ENCODE results near the gene ELAC2. TPM values are rescaled to one million over a fixed set of nuclear protein-coding genes. Genes with fewer than 3 reads are reported as not detected.

ELAC2 gene
- total RNA-seq, 1 donor from 2014 or later: 37.1 TPM

DNA sequence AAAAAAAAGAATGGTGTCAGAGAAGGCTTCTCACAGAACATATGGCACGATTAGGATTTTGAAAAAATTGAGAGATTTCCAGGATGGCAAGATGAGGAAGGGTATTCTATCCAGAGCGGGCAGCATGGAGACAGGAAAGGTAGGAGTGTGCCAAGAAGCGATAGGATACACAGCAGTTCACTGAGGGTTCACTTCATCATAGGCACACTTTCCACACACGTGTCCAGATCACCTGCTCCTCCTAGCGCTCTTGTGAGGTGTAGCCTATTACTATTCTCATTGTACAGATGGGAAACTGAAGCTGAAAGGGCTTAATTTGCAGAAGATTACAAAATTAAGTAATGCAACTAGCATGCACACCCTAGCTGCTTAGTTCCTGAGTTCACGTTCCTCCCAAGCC lies 6.2 kb upstream of the ELAC2 start:
- FAIRE-seq (no peak), DNase-seq (ENCODE audit: low spot score in 2 of 2) (no peak)

DNA sequence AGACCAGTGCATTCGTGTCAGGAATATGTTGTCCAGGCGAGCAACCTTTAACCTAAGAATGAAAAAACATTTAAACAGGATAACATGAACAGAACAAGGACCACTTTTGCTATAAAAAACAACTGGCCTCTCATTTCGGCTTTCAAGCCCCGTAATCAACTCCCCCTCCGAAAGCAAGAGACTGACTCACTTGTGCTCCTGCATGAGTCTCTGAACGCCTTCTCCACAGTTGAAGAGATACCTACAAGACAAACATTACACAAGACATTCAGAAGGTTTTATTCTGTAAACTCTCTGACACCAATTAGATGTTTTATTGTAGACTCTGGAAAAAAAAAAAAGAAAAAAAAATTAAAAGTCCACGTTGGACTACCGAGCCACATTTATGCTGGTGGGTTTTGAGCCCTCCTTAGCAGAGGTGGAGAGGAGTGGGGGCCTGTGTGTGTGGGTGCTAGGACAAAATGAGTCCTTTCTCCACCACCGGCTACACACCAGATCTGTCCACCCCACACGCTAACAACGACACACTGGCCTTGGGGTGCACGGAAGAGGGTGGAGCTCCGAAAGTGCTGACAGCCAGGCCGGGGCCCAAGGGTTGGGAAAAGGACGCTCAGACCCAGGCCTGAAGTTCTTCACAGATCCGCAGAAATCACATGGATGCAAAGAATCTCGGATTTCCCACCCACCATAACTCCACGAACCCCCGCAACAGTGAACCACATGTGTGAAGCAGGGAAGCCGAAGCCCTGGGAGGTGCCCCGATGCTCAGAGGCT lies 759 bp downstream of the ELAC2 start:
- DNase-seq (ENCODE audit: low spot score in 2 of 2) (no peak), FAIRE-seq (no peak)

DNA sequence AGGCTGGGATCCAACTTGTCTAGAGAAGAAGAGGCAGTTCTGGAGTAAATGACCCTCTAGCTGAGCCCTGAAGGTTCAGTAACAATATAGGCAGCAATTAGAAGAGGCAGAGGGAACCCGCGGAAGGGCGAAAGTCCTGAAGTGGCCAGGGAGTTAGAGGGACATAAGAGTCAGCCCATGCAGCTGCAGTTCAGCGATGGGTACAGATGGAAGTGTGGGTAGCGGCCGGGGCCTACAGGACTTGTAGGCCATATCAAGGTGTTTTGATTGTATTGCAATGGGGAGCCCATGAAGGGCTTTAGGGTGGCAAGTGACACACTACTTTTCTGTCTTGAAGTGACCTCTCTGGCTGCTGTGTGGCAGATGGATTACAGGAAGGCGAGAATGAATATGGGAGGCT lies 3.0 kb downstream of the ELAC2 start:
- DNase-seq (ENCODE audit: low spot score in 2 of 2): no peak
- no peak for FAIRE-seq

DNA sequence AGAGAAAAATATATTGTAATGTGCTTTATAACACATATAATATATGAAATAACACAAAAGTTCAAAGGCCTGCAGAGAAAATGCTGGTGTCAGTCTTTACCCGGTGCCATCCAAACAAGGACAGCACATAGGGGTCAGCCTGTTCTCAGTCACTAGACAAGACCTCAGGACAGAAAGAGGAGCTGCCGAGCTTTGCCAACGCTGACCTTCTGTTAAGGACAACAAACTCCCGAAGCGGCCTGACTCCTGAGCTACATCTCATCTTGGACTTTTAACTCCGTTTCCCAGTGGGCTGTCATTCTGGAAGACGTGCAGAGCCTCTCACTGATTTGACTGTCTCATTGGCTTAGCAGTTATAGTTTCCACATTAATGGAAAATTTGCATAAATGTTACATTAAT lies 6.9 kb downstream of the ELAC2 start:
- no peak for FAIRE-seq
- no peak for DNase-seq (ENCODE audit: low spot score in 2 of 2)

DNA sequence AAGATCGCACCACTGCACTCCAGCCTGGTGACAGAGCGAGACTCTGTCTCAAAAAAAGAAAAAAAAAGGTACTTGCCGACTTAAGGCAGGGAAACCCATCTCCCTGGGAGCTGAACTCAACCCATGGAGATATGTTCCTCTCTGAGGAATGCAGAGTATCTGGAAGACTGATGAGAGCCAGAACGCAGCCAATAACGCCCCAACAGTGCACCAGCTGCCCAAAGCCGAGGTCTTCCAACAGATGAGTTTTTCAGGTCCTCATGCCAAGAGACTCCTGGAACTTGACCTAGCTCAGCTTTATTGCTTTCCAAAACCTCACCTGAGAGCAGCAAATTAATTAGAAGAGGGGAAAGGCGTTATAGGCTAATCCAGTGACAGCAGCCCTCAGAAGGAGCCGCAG lies 9.4 kb downstream of the ELAC2 start:
- no peak for DNase-seq (ENCODE audit: low spot score in 2 of 2)
- no peak for FAIRE-seq

DNA sequence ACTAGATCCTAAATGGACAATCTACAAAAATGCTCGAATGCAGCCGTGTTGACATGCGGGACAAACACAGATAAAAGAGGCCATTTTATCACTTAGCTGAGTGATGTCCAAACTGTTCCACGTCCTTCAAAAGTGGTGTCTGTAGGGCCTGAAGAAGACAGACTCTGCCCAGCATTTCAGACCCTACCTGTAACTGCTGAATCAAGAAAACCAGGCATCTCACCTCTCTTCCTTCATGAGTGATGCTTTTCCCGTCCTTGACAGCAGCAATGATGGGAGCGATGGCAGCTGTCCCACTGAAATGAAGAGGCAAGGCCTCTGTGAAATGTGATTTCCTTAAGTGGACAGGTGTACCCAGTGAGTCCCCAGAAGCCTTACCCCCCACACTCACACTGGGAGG lies 12.3 kb downstream of the ELAC2 start:
- no peak for FAIRE-seq
- no peak for DNase-seq (ENCODE audit: low spot score in 2 of 2)

DNA sequence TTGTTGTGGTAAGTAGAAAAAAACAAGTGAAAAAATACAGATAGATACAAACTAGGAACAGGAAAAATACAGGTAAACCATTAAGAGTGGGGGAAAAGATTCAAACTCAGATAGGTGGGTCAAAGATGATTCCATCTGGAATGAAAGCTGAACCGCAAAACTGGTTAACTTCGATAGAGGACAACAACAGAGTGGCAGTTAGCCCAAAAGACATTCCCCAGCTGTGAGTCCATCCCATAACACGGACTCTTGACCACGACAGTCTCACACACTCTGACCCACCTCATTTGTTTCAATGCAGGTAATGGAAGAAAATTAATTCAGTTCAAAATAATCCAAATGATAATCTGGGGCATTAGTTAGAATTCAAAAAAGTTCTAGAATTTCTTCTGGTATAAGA lies 13.5 kb downstream of the ELAC2 start:
- DNase-seq (ENCODE audit: low spot score in 2 of 2) (no peak), FAIRE-seq (no peak)

DNA sequence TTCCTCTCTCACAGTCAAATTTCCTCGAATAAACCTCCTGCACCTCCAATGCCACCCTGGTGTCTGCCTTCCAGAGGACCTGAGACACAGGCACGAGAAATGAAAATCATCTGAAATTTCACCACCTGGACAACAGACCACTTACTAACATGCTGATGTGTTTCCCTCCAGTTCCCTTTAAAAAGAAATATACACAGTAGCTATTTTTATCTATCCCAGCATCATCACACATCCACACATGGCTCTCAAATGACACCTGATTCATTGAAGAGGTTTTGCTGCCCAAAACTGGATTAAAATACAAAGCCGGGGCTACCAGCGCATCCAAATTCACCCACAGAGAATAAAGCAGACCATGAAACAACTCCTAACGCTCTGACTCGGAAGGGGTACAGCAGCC lies 13.9 kb downstream of the ELAC2 start:
- no peak for FAIRE-seq
- no peak for DNase-seq (ENCODE audit: low spot score in 2 of 2)

DNA sequence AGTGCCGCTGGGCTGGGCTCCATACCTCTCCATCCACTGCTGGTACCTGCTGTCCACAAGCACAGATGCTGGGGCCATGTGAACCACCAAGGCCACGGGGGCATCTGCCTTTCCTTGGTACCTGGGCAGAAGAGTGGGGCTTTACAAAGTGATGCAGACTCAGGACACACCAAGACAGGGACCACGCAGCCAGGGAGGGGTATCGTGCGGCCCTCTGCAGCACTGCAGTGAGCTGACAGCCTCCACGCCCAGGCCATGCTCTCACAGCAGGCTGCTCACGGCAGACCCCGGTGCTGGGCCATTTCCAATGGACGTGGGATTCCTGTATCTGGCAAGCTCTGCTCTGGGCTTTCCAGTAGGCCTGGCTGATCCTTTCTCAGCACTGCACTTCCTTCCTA lies 14.4 kb downstream of the ELAC2 start:
- no peak for FAIRE-seq
- no peak for DNase-seq (ENCODE audit: low spot score in 2 of 2)

DNA sequence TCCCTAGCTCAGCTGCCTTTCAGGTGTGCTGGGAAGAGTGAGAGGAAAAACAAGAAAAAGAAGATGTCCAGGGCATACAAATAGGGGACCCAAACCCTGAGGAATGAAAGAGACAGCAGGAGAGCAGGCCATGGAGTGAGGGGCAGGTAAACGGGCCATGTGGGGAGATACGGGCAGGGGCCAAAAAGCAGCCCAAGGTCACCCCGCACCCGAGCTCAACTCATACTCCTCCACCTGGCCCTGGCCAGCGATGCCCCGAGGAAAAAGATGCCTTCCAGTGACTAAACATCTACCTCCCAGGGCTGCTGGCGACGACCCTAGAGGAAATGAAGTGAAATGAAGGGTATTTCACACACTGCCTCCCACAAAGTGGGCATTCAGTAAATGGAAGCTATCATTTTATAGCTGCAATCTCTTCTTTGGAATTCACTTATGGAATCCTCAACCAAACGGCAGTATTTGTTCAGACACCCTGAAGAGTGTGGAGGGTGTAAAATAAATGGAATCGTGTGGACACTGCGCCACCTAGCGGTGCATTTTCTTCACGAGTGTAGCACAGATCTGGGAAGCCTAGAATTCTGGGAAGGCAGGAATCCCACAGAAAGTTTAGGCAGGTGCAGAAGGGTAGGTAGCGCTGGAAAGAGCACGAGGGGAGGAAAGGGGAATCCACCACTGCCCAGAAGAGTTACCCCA lies 14.9 kb downstream of the ELAC2 start:
- FAIRE-seq (no peak), DNase-seq (ENCODE audit: low spot score in 2 of 2) (peak; percentile 49 to 73)

DNA sequence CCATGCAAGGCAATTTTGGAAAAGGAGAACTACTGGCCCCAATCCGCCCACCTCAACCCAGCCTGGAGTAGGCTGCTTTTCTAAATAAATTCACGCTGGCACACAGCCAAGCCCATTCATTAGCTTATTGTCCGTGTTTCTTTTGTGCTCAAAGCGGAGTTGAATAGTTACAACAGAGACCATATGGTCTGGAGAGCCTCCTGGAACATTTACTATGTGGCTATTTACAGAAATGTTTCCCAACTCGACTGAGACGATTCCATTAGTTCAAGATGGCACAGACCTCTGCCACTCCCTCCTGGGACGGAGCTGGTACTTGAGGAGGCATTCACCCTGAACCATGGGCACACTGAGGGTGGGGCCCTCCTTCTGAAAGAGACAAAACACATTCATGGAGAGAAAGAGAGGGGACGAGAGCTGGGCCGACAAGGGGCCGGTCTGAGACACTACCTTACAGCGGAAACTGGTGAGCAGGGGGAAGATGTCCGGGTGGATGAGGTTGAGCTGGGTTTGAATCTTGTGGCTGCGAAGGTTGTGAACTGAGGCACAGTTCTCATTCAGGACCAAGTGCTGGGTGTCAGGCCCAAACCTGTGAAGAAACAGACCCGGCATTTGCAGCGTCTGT lies 15.7 kb downstream of the ELAC2 start:
- no peak for DNase-seq (ENCODE audit: low spot score in 2 of 2)
- no peak for FAIRE-seq

DNA sequence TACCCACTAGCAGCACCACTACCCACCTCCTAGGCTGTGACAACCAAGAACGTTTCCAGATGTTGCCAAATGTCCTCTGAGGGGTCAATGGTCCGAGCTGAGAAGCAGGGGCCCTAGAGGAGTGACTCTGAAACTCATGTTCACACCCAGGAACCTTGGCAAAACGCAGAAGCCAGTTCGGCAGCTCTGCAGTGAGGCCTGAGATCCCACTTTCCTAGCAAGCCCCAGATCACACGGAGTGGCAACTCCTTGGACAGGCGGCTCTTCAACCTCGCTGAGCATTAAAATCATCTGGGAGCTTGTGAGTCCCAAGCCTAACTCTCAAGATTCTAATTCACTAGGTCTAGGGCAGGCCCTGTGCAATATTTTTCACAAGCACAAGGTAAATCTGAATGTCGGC lies 17.3 kb downstream of the ELAC2 start:
- DNase-seq (ENCODE audit: low spot score in 2 of 2) (no peak), FAIRE-seq (no peak)

DNA sequence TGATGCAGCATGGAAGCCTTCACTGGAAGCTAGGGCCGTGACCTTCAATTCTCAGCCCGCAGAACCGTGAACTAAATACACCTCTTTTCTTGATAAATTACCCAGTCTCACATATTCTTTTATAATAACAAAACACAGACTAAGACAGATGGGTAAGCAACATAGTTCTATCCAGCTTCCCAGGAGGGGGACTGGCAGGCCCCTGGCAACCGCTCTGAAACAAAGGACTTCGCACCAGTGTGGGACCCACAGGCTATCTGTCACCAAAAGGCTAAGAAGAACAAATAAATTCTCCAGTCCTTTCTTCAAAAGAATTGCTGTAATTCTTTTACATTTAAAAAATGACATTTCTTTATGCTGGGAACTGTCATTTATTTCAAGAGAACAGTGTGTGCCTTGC lies 19.0 kb downstream of the ELAC2 start:
- DNase-seq (ENCODE audit: low spot score in 2 of 2) (no peak), FAIRE-seq (no peak)

DNA sequence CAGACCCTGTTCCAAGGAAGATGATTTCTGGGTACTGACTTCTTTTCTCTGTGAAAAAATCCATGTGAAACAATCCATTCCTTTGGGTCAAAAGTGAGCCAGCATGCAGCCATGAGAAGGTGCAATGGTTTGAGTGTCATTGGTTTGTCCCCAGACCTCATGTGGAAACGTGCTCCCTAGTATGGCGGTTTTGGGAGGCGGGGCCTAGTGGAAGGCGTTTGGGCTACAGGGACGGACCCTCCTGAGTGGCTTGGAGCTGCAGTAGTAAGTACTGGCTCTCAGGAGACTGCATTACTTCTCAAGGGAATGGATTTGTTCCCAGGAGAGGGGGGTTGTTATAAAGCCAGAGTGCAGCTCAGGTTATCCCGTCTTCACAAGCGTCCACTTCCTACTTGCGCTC lies 19.4 kb downstream of the ELAC2 start:
- DNase-seq (ENCODE audit: low spot score in 2 of 2): no peak
- no peak for FAIRE-seq

DNA sequence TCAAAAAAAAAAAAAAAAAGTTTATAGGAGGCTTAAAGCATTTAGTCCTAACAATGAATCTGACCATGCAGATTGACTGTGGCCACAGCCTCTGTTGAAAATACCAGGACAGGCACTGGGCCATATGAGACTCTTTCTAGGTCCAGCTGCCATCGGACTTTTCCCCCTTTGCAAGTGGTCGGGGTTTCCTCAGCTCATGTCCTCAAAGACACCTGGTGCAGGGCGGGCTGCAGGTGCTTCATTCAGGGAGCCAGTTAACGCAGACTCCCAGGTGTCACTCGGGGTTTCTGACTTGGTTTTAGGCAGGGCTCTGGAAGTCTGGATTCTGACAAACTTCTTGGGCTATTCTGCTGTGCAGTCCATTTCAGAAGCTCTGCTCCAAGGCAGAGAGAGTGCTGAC lies 20.9 kb downstream of the ELAC2 start:
- FAIRE-seq (no peak), DNase-seq (ENCODE audit: low spot score in 2 of 2) (no peak)

DNA sequence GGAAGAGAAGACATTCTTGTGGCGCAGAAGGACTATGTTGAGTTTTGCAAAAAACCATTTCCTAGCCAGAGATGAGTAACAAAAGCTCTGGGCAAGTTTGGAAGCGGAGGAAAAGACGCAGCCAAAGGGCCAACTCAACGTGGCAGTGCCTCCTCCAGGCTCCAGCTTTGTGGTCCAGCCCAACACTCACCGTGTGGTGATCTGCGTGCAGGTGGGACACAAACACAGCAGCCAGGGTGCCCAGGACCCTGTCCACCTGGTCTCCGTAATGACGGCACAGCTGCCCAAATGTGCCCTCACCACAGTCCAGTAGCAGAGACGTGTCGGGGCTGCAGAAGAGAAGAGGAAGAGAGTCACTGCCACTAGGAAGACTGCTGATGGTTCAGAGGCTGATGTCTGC lies 21.5 kb downstream of the ELAC2 start:
- FAIRE-seq (no peak), DNase-seq (ENCODE audit: low spot score in 2 of 2) (no peak)

DNA sequence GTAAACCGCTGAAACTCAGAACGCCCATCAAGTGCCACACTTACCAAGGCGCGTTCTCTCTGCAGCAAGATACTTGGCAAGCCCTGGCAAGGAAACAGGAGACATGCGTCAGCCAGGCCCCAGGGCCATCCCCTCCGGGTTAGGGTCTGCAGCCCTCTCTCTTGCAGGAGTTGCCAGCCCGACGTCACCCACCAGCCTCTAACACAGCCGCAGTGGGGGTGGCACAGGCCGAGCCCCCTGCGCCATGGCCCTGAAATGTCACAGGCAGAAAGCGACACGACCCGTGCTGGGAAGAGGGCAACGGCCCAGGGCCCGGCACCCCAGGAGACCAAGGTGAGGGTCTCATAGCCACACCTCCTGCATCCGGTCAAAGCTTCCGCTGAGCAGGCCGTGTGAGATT lies 21.9 kb downstream of the ELAC2 start:
- FAIRE-seq (no peak), DNase-seq (ENCODE audit: low spot score in 2 of 2) (no peak)

DNA sequence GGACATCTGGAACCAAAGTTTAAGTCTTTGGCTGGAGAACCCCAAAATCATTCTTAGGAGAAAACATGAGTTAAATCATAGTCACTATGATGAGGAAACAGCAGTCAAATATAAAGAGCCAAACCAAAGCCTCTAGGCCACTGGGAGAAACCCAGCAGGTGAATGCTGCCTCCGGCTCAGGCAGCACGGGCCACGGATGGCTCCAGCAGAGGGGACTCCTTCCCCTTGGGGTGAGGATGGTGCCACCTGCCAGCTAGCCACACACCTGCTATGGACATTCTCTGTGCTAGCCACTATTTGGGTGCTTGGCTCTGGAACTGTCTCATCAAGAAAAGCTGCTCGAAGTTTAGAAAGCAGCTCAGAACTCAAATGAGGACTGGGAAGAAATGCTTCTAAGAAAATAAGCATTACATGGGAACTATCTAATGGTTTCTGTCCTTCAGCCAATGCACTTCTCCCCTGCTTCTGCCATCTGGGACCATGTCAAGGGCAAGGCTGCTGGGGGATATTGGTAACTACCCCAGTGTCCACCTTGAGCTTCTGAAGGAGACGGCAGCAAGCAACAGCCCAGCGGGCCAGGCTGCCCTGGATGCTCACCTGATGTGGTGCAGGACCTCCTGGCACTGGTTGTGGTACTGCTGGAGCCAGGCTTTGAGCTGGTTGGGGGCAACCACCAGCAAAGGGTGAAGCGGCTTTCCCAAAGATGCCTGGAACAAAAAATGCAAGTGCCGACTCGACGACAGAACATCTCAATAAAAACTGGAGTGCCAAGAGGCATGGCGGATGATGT lies 22.5 kb downstream of the ELAC2 start:
- DNase-seq (ENCODE audit: low spot score in 2 of 2): no peak
- no peak for FAIRE-seq

DNA sequence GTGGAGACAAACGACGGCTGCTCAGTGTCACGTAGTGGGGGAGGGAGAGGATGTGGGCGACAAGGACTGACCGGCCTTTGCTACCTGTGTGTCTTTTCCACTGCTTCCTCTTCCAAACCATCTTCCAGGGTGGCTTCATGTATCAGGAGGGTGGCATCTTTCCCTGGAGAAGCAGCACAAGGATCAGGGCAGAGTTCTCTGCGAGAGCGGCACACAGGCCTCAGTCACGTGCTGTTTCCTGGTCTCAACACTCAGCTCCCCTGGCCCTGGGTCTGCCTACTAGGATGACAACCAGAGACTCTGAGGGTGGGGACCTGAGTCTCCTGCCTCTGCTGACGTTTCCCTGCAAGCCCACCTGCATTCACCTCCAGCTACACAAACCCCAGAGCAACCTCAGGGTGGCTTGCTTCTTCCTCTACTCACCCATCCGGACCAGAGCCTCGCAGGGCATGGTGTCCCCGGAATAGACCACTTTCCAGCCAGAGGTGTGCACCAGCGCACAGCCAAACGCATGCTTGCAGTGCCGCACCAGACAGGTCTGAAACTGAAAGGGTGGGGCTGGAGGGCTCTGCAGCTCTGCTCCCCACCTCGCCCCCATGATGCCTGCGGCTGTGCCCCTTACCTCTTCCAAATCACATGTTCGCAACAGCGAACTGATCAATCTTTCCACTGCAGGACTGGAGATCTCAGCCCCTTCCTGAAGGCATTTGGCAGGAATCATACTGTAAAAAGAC lies 23.3 kb downstream of the ELAC2 start:
- DNase-seq (ENCODE audit: low spot score in 2 of 2) (no peak), FAIRE-seq (no peak)

DNA sequence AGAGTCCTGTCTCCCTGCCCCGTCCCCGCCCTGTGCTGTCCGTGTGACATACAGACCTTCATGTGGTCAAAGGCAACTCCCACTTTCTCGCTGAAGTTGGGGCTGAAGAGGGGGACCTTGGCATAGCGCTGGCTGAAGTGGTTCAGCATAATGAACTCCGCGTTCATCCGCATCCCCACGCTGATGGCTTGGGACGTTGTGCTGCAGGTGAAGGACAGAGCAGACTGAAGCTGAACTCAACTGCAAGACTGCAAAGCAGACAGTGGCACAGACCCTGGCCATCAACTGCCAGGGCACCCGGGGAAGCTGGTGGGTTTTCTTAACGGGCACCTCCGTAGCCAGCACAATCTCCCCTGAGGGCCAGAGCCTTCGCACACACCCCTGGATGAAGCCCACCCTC lies 24.2 kb downstream of the ELAC2 start:
- FAIRE-seq (no peak), DNase-seq (ENCODE audit: low spot score in 2 of 2) (no peak)

All from frontal cortex (tissue), 4 donors.